Superior temporal gyrus (tissue), 1 donor: ENCODE data around the gene EIF5AL1.
"Not testable (repeated sequence)": the region's sequence is repeated elsewhere in the genome, so short reads cannot be mapped to it uniquely, and the experiment has no call there.

Experiments
- DNase-seq: peaks from one replicate; pipeline ENCODE4 v3.0.0-alpha.2; 2016; ENCODE audit errors: extremely low spot score

The EIF5AL1 gene

GRCh38 chr10:79509306-79509933 lies 2.9 kb upstream of the EIF5AL1 start:
- DNase-seq = not testable (repeated sequence)

- DNase-seq = not testable (repeated sequence)
Measured at GRCh38 chr10:79509934-79510508, 2.3 kb upstream of the EIF5AL1 start.

GRCh38 chr10:79516532-79517205 lies 4.3 kb downstream of the EIF5AL1 start:
- DNase-seq = not testable (repeated sequence)

- DNase-seq = not testable (repeated sequence)
Measured at GRCh38 chr10:79517567-79517966, 5.2 kb downstream of the EIF5AL1 start.

- DNase-seq = not testable (repeated sequence)
Measured at GRCh38 chr10:79521751-79522150, 9.4 kb downstream of the EIF5AL1 start.

- not testable (repeated sequence) for DNase-seq
Measured at GRCh38 chr10:79522464-79522863, 10.1 kb downstream of the EIF5AL1 start.

- not testable (repeated sequence) for DNase-seq
Measured at GRCh38 chr10:79523157-79523853, 11.0 kb downstream of the EIF5AL1 start.

- DNase-seq = not testable (repeated sequence)
Measured at GRCh38 chr10:79525049-79525710, 12.8 kb downstream of the EIF5AL1 start.

- not testable (repeated sequence) for DNase-seq
Measured at GRCh38 chr10:79528261-79528660, 15.9 kb downstream of the EIF5AL1 start.

GRCh38 chr10:79533142-79533902 lies 21.0 kb downstream of the EIF5AL1 start:
- not testable (repeated sequence) for DNase-seq

- DNase-seq = not testable (repeated sequence)
Measured at GRCh38 chr10:79533903-79534175, 21.5 kb downstream of the EIF5AL1 start.

- DNase-seq = not testable (repeated sequence)
Measured at GRCh38 chr10:79538311-79538710, 26.0 kb downstream of the EIF5AL1 start.

GRCh38 chr10:79540930-79541329 lies 28.6 kb downstream of the EIF5AL1 start:
- DNase-seq = not testable (repeated sequence)

- no peak for DNase-seq
Measured at GRCh38 chr10:79542626-79543025, 30.3 kb downstream of the EIF5AL1 start.

- DNase-seq = not testable (repeated sequence)
Measured at GRCh38 chr10:79544408-79544807, 32.1 kb downstream of the EIF5AL1 start.

- DNase-seq = not testable (repeated sequence)
Measured at GRCh38 chr10:79544926-79545659, 32.8 kb downstream of the EIF5AL1 start.

- DNase-seq = not testable (repeated sequence)
Measured at GRCh38 chr10:79547128-79547527, 34.8 kb downstream of the EIF5AL1 start.

GRCh38 chr10:79547973-79548372 lies 35.6 kb downstream of the EIF5AL1 start:
- no peak for DNase-seq

- no peak for DNase-seq
Measured at GRCh38 chr10:79552143-79552542, 39.8 kb downstream of the EIF5AL1 start.
